ENCODE results near the gene LRRC45.

The LRRC45 gene

GRCh38 chr17:82013772-82014321 lies 9.3 kb upstream of the LRRC45 start:
- DNase-seq (ENCODE audit: low read depth) = no peak
- H3K4me3 ChIP-seq (ENCODE audit: low read depth, low read length) = no peak overlapping the region
- TF ChIP-seq MAX (IDR thresholded peaks at IDR 0.05; ENCODE audit: low read depth, low read length) (no peak), MYC (IDR thresholded peaks at IDR 0.05; ENCODE audit: low read depth, low read length) (no peak), CTCF (IDR thresholded peaks at IDR 0.05; ENCODE audit: low read depth, low read length) (no peak), POLR2A (IDR thresholded peaks at IDR 0.05; ENCODE audit: extremely low read depth, insufficient read length) (no peak)

- no peak for DNase-seq (ENCODE audit: low read depth)
- TF ChIP-seq MYC (IDR thresholded peaks at IDR 0.05; ENCODE audit: low read depth, low read length) (no peak), MAX (IDR thresholded peaks at IDR 0.05; ENCODE audit: low read depth, low read length) (no peak), POLR2A (IDR thresholded peaks at IDR 0.05; ENCODE audit: extremely low read depth, insufficient read length) (no peak), CTCF (IDR thresholded peaks at IDR 0.05; ENCODE audit: low read depth, low read length) (no peak)
- H3K4me3 ChIP-seq (ENCODE audit: low read depth, low read length) = no peak overlapping the region
These were observed 8.7 kb upstream of the LRRC45 start for GRCh38 chr17:82014432-82014831.

- DNase-seq (ENCODE audit: low read depth) = no peak
- TF ChIP-seq CTCF (IDR thresholded peaks at IDR 0.05; ENCODE audit: low read depth, low read length) = no peak
- TF ChIP-seq POLR2A (IDR thresholded peaks at IDR 0.05; ENCODE audit: extremely low read depth, insufficient read length) = no peak
- TF ChIP-seq MYC (IDR thresholded peaks at IDR 0.05; ENCODE audit: low read depth, low read length) = no peak
- no peak for TF ChIP-seq MAX (IDR thresholded peaks at IDR 0.05; ENCODE audit: low read depth, low read length)
- no peak overlapping the region for H3K4me3 ChIP-seq (ENCODE audit: low read depth, low read length)
These were observed 8.2 kb upstream of the LRRC45 start for GRCh38 chr17:82014971-82015310.

GRCh38 chr17:82015311-82015971 lies 7.7 kb upstream of the LRRC45 start:
- no peak overlapping the region for H3K4me3 ChIP-seq (ENCODE audit: low read depth, low read length)
- DNase-seq (ENCODE audit: low read depth) = no peak
- TF ChIP-seq CTCF (IDR thresholded peaks at IDR 0.05; ENCODE audit: low read depth, low read length) (no peak), MYC (IDR thresholded peaks at IDR 0.05; ENCODE audit: low read depth, low read length) (no peak), POLR2A (IDR thresholded peaks at IDR 0.05; ENCODE audit: extremely low read depth, insufficient read length) (no peak)

- DNase-seq (ENCODE audit: low read depth) = no peak
- TF ChIP-seq POLR2A (IDR thresholded peaks at IDR 0.05; ENCODE audit: extremely low read depth, insufficient read length) (no peak), CTCF (IDR thresholded peaks at IDR 0.05; ENCODE audit: low read depth, low read length) (no peak), MYC (IDR thresholded peaks at IDR 0.05; ENCODE audit: low read depth, low read length) (no peak), MAX (IDR thresholded peaks at IDR 0.05; ENCODE audit: low read depth, low read length) (no peak)
- H3K4me3 ChIP-seq (ENCODE audit: low read depth, low read length) = no peak overlapping the region
These were observed 6.8 kb upstream of the LRRC45 start for GRCh38 chr17:82016061-82016874.
